Smooth muscle cell of the brain vasculature (primary cell): Measurements from ENCODE around the gene EDA.

Experiments used
- DNase-seq: peaks from one replicate; pipeline ENCODE4 v3.0.0-alpha.2; 2012; ENCODE audit warnings: low read depth, low spot score

EDA gene

DNA sequence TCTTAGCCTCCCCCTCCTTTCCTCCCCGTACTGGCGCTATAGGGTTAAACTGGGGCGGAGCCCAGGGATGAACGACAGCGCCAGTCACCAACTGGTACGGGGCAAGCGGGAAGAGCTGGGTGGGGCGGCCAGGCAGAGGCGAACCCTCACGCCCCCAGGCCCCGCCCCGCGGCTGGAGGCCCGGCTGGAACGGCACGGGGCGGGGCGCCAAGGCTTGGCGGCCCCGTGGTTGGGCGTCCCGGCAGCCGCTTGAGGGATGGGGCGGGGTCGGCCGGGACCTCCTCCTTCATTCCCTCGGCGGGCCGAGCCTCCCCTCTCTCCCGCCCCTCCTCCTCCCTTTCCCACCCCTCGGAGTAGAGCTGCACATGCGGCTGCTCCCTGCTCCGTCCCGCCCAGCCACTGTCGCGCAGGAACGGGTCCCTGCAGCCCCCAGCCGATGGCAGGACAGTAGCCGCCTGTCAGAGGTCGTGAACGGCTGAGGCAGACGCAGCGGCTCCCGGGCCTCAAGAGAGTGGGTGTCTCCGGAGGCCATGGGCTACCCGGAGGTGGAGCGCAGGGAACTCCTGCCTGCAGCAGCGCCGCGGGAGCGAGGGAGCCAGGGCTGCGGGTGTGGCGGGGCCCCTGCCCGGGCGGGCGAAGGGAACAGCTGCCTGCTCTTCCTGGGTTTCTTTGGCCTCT, at the start of gene EDA:
Gene EDA, plus strand, starts transcription at position 335 of the 678 bp plus-strand sequence.
- DNase-seq: peak; percentile 24

DNA sequence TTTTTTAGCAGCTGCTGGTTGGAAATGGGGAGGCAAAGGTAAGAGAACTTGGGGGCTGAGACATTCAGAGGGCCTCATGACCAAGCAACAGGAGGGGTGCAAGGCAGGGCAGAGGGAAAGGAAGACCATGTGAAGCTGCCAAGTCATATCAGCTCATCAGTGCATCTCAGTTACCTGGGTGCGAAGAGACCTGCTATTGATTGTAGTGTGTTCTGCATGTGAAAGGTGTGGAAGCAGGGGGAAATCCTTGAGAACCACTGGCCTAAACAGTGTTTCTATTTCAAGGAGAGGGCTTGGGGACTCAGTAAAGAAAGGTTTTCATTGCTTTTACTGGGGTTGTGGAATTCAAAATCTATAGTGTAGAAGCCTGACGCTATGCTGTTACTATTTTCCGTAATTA, 47.1 kb upstream of the EDA start:
- no peak for DNase-seq

DNA sequence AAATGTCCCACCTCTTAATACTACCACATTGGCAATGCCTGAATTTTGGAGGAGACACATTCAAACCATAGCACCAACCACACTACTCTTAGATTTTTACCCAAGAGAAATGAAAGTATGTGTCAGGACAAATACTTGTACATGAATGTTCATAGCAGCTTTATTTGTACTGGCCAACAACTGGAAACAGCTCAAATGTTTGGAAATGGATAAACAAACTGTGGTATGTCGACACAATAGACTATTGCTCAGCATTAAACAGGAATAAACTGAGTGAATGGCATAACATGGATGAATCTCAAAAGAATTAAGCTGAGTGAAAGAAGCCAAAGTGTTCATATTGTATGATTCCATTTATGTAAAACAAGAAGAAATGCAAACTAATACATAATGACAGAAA, 18.5 kb upstream of the EDA start:
- no peak for DNase-seq

DNA sequence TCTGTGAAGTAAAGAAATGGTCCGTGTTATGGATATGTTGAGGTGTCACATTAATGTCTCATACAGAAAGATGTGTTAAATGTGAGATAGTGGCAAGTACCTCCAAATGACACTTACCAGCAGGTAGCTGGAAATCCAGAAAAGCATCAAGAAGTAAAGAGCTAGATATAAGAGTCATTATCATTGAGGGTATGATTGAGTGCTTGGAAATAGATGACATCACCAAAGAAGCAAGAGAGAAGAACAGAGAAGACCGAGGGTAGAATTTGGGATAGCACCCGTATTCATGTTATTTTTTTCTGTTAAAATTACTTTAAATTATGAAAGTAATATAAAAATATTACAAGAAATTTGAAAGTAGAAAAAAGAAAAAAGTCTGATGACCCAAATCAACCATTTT, 15.7 kb upstream of the EDA start:
- no peak for DNase-seq

DNA sequence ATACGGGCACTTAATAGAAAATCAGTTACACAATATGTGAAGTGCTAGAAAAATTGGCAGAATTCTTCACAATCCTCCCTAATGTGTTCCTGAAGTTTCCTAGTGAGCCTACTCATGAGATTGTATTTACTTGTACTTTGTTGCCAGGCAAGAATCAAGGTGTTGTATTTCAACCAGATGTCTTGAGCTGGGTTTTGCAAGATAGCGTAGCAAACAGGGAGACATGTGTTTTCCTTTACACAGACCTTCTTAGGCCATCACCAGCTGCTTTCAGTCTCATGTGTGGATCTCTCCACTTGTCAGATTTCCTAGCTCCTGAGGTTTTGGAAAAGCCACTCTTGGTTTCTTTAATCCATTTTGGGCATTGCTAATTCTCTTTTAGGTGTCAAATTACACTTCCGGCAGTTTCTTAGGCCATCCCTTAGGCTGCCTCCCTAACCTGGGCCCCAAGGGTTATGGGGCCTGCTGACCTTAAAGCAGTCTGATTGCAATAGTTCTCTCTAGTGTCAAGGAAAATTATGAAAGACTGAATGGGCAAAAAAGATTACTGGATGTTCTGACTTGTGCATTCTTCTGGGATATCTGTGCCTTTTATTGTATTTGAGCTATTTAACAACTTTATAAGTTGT, 12.2 kb upstream of the EDA start:
- no peak for DNase-seq

DNA sequence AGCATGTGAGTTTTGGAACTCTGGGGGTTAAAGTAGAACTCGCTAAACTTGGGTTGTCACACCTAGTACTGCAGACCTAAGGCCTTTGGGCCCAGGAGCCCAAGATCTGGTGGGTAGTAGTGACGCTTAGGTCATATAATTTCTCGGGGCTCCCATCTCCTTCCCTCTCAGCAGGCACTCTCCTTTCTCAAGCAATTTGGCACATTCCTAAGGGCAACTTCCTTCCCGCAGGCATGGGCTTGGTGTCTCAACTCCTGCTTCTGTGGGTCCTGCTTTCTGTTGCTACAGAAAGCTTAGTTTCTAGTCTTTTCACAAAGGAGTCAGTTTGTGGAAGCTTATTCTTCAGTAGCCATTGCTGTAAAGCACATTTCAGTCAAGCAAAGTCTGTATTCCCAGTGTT, 10.4 kb upstream of the EDA start:
- no peak for DNase-seq

DNA sequence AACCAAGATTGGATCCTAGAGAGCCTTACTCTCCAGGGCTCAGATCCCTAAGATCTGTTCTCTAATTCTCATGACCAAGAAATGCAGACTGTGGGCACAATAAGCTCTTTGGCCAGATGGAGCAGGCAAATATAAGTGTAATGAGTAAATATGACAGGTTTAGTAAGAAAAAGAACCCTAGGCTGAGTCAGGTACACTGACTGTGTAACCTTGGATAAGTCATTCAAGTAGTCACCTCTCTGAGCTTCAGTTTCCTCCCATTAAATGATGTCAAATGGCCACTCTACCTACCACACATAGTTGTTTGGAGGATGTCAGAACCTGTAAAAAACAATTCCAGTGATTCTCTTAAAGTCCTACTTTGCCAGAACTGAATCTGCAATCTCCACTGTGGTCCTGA, 8.3 kb upstream of the EDA start:
- no peak for DNase-seq

DNA sequence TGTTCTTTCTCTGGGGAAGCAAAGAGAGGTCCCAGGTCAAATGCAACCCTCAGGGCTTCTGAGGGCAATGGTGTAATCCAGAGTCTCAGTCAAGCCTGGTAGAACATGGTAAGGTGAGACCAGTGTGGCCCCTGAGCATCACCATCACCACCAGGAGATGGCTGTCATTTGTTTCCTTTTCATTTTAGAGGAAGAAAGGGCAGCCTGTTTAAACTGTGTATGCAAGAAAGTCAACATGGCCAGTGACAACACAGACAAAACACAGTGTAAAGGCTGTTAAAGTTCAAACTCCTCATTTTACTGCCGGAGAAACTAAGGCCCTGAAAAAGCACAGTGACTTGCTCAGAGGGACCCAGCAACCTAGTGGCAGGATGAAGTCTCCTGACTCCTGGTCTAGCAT, 2.0 kb upstream of the EDA start:
- no peak for DNase-seq

DNA sequence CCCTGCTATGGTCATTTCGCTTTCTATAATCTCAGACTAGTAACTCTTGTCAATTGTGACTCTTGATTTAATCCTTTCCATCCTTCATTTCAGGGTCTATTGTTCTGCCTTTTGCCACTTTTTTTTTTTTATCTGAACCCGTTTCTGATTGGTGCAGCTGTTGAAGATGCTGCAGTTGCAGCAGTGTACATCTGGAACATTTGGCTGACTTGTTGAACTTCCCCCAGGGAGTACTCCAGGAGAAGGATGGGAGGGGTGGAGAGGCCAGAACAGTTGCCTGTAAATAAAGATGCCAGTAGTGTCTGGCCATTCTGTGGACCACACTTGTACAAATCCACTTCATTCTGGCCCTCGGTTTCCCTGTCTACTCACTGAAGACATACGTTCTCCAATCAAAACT, 1.0 kb upstream of the EDA start:
- DNase-seq: no peak

DNA sequence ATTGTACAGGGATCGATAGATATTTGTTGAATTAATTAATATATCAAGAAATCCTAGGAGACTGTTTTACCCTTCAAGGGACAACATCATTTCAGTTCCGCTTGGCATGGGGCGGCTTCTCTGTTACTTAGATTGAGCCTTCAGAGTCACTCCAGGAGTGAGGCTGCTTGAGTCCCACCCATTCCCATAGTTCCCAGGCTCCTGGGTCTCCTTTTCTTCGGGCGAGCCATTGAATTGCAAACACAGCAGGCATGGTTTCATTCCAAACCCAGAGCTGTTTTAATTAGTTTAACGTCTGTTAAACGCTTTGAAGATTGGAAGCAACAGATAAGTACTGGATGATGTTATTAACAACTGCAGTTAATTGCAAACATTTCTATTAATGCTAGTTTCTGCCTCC, 571 bp upstream of the EDA start:
- no peak for DNase-seq

DNA sequence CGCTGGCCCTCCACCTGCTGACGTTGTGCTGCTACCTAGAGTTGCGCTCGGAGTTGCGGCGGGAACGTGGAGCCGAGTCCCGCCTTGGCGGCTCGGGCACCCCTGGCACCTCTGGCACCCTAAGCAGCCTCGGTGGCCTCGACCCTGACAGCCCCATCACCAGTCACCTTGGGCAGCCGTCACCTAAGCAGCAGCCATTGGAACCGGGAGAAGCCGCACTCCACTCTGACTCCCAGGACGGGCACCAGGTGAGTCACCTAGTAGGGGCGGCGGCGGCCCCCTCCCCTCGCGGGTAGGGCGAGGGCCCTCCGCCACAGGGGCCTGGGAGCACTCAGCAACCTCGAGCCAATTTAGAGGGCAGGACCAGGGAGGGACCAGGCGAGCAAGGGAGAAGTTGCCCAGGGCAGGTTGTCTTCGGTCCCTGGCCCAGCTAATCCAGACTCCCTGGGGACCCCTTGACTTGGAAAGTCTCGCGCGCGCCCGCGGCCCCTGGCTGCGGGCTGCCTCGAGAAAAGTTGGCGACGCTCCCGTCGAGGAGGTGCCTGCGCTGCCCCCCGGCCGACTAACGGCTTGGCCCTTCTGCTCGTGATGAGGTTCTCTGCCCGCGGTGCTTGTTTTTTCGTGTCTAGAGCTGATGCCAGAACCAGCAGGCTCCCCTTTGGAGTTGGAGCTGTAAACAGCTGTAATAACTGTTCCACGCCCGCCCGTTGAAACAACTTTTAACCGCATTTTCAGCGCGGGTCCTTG, 717 bp downstream of the EDA start:
- no peak for DNase-seq

DNA sequence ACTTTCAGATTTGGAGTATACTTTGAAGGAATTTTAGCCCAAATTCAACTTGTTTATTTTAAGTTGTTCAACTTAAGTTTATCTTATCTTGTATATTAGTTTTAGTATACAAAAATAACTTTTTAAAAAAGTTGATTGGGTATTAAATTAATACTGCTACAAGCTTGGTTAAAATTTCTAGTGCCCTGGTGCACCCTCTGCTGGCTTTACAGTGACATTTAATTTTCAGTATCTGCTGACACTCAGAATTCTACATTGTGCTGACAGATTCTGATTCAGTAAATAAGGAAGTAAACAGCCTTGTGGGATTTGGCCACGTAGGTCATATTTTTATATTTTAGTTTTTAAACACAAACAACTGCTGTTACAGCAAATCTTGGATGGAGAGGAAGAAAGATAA, 2.9 kb downstream of the EDA start:
- DNase-seq: no peak

DNA sequence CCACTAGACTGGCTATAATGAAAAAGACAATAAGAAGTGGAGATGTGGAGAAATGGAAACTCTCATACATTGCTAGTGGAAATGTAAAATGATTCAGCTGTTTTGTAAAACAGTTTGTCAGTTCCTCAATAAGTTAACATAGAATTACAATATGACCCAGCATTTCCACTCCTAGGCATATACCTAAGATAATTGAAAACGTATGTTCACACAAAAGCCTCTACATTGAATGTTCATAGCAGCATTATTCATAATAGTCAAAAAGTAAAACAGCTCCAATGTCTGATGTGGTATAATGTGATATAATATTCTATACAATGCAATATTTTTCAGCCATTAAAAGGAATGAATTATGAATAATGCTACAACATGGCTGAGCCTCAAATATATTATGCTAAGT, 10.2 kb downstream of the EDA start:
- no peak for DNase-seq

DNA sequence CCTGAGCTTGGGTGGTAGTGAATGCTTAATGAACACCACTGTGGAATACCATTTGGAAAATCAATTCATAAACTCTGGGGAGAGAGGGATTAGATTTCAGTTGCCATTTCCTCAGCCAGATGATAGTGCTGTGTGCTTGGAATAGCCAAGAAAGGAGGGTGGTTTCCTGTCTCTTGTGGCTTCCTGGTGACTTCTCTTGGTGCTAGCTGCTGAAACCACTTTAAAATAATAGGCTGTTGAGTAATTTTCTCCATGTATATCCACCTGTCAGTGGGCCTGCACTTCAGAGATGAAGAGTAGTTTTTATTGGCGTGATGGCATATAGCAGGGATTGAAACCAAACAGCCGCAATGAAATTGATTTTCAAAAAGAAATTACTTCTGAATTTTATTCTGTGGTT, 11.8 kb downstream of the EDA start:
- DNase-seq: no peak

DNA sequence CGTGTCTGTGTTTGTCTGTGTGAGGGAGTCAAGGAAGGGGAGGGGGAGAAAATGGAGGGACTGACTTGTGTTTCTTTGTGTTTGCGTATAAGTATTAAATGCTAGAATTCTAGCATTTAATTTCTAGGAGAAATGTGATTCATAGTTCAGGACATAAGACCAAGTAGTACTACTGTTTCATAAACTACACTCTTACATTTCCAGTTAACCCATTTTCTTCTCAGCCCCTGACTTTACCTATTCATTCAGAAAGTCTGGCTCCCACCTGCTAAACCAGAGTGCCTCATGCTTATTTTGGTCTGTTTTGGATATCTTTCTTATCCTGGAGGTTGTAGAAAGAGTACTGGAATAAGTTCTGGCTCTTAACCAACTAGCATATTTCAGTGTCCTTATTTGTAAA, 14.2 kb downstream of the EDA start:
- no peak for DNase-seq

DNA sequence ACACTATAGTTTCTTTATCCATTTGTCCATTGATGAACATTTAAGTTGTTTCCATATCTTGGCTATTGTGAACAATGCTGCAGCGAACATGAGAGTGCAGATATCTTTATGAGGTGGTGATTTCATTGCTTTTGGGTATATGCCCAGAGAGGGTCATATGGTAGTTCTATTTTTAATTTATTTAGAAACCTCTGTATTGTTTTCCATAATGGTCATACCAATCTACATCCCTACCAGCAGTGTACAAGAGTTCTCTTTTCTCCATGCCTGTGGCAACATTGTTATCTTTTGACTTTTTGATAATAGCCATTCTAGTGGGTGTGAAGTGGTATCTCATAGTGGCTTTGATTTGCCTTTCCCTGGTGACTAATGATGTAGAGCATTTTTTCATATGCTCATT, 48.8 kb downstream of the EDA start:
- no peak for DNase-seq

DNA sequence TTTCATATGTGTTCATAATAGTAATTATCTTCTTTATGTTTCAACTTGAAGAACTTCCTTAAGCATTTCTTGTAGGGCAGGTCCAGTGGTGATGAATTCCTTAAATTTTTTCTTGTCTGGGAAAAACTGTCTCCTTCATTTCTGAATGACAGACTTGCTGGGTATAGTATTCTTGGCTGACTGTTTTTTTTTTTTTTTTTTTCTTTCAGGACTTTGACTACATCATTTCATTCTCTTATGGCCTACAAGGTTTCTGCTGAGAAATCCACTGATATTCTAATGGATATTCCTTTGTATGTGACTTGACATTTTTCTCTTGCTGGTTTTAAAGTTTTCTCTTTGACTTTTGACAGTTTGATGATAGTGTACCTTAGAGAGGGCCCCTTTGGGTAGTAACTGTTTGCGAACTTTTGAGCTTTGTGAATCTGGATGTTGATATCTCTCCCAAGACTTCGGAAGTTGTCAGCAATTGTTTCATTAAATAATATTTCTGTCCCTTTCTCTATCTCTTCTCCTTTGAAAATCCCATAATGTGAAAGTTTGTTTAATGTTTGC, 54.2 kb downstream of the EDA start:
- DNase-seq: no peak

DNA sequence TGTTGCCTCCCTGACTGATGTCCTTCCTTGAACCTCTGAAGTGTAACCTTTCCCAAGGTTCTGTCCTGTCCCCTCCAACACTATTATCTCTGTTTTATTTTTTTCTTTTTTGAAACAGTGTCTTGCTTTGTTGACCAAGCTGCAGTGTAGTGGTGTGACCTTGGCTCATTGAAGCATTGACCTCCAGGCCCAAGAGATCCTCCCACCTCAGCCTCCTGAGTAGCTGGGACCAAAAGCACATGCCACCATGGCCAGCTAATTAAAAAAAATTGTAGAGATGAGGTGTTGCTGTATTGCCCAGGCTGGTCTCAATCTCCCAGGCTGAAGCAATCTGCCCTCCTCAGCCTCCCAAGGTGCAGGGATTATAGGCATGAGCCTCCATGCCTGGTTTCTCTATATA, 59.0 kb downstream of the EDA start:
- no peak for DNase-seq

DNA sequence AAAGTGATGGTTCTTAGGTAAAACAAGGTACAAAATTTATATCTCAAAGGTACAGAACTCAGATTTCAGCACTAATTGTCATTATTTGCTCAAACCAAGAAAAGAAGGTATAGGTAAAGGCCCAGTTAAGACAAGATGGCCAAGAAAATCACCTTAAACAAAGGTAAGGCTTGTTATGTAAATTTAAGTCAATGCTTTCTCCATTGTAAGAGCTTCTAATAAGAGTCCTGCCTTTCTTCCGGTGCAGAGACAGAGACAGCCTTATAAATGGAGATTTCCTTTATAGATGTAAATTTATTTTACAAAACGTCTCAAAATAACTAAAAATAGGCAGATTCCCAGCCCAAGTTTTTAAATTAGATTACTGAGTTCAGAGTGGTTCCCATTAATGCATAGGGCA, 89.9 kb downstream of the EDA start:
- no peak for DNase-seq

DNA sequence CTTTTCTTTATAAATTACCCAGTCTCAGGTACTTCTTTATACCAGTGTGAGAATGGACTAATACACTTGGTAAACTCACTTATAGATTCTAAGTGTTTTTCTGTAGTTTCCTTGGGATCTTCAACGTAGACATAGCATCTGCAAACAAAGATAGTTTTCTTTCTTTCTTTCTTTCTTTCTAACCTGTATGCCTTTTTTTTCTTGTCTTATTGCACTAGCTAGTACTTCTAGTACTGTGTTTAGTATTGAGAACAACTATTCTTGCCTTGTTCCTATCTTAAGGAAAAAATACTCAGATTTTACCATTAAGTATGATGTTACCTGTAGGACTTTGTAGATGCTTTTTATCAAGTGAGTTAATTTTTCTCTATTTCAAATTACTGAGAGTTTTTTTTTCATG, 102.2 kb downstream of the EDA start:
- DNase-seq: no peak

DNA sequence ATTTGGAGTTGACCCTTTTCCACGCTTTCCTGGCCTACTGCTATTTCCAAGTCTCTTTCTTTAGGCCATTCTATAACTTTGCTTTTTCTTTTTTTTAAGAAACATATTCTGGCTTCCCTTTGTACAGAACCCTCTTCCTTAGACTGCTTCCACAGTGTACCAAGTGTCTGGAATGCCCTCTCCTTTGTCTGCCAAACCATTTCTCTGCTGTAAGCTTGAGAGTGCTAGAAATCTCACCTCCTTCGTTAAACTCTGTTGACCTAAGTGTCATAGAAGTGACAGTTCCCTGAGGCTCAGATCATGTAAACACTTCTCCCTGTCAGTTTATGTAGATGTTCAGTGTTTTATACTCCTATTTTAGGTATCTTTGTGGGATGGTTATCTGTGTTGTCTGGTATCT, 108.4 kb downstream of the EDA start:
- DNase-seq: no peak

DNA sequence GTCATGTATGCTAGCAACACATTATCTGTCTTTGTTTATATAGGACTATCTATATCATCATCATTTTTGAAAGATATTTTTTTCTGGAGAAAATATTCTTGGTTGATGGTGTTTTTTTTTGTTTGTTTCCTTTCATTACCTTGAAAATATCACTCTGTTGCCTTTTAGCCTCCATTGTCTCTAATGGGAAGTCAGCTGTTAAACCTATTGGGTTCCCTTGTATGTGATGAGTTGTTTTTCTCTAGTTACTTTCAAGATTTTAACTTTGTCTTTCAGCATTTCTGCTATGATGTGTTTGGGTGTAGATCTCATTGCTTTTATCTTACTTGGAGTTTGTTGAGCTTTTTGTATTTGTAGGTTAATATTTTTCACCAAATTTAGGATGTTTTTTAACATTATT, 124.4 kb downstream of the EDA start:
- no peak for DNase-seq

DNA sequence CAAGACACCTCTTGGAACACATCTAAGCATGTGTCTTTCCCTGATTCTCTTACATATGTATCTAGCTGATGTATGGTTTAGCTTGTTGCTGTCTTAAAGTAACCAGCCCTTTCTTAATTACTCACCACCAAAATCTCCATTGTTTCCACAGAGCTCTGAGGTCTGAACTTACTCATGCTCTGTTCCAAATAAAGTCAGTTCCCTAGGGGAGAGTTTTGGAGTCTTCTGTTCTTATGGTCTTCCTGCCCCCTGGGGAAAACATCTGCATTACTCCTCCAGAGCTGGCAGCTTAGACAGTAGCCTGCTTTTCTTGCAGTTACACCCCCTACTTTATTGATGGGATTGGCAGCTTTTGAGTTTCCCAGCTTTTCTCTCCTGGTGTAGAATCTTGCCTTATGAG, 125.8 kb downstream of the EDA start:
- no peak for DNase-seq
